GM21360 (cell line): ENCODE measurements around the gene OR11H7.
"Not testable (repeated sequence)": the region's sequence is repeated elsewhere in the genome, so short reads cannot be mapped to it uniquely, and the experiment has no call there.

Source experiments
- ATAC-seq: cut with Tn5 transposase; IDR thresholded peaks from one replicate; pipeline ENCODE4 v1.9.1; 2021; ENCODE audit warnings: mild to moderate bottlenecking, moderate library complexity; ENCODE audit not compliant: unreplicated experiment

Gene OR11H7

DNA sequence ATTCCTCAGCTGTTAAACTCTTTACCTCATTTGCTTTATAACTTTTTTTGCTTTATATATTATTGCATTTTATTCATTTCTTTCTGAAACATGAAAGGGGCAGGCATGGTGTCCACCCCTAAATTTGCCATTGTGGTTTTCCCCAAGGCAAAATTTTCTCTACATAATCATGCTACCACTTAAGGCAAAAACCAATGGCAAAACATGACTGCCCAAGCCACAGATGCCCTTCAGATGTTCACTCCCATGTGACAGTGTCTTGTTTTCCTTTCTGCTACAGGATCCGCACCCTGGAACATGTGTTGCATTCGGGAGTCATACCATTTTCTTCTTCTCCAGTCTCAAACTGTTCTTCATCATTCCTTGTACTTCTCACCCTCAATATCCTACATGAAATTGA, 48.6 kb downstream of the OR11H7 start:
- no peak for ATAC-seq

DNA sequence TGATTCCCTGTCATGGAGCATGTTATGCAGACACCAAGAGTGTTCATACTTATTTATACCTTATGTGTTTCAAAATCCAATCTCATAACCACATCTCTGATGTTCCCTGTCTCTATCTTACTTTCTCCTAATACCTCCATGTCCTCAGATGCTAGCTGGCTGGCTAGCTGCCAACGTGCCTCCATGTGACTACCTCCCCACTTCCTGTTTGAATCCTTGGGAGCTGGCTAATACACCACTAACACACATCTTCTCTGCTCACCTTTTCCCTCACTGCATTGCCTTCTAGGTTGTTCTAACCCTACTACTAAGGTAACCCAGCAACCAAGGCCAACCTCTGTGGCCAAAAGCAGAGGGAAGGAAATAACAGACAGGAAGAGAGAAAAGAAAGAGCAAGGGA, 49.6 kb downstream of the OR11H7 start:
- ATAC-seq: no peak

DNA sequence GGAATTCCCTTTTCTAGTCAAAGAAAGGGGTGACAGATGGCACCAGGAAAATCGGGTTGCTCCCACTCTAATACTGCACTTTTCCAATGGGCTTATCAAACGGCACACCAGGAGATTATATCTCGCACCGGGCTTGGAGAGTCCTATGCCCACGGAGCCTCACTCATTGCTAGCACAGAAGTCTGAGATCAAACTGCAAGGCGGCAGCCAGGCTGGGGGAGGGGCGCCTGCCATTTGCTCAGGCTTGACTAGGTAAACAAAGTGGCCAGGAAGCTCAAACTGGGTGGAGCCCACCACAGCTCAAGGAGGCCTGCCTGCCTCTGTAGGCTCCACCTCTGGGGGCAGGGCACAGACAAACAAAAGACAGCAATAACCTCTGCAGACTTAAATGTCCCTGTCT, 51.5 kb downstream of the OR11H7 start:
- not testable (repeated sequence) for ATAC-seq
